GM18502 (cell line): ENCODE measurements around the gene MRGPRX2.

ENCODE experiments used
- ATAC-seq: cut with Tn5 transposase; IDR thresholded peaks from one replicate; pipeline ENCODE4 v1.9.1; 2021; ENCODE audit warnings: mild to moderate bottlenecking; ENCODE audit not compliant: unreplicated experiment, poor library complexity

MRGPRX2 gene

GRCh38 chr11:19013181-19013857, 47.2 kb downstream of the MRGPRX2 start:
- ATAC-seq, result no peak

- ATAC-seq, result no peak
These were observed 47.9 kb downstream of the MRGPRX2 start for GRCh38 chr11:19012636-19013035.
